Fibroblast of gingiva (primary cell): ENCODE data around the gene SAMM50.
"Not testable (repeated sequence)": the region's sequence is repeated elsewhere in the genome, so short reads cannot be mapped to it uniquely, and the experiment has no call there.

ENCODE experiments used
- DNase-seq: peaks from one replicate; pipeline ENCODE4 v3.0.0-alpha.2; 2011; ENCODE audit warnings: low read depth

The SAMM50 gene

DNA sequence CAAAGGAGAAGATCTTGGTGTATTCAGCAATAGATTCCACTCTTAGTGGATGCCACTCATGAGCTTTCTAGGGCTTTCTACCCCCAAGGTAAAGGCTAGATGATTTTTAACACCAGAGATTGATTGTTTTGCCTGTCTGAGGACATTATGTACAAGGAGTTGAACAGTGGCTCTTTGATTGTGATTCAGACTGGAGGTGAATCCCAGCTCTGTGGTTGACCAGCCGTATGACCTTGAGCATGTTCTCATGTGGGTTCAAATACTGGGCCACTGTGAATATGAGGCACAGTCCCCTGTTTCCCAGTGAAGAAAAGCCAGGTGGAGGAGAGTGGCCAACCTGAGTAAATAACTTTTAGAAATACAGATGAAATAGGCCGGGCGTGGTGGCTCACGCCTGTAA is 44.9 kb downstream of the SAMM50 start:
- no peak for DNase-seq

DNA sequence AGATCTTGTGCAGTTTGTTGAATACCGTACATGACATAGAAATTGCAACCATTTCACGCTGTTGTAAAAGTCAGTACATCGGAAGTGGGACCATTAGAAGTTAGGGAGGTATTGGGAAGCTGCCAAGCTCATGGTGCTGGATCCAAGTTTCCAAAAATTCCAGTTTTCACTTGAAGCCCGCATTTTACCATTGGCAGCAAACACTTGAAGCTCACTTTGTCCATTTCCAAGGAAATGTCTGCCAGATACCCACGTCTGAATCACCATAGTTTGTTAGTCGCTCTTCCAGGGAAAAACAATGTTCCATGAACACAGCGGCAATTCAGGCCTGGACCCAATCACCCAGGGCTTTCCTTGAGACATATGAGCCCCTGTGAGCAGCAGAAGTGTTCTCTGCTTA is 46.3 kb downstream of the SAMM50 start:
- DNase-seq: no peak

DNA sequence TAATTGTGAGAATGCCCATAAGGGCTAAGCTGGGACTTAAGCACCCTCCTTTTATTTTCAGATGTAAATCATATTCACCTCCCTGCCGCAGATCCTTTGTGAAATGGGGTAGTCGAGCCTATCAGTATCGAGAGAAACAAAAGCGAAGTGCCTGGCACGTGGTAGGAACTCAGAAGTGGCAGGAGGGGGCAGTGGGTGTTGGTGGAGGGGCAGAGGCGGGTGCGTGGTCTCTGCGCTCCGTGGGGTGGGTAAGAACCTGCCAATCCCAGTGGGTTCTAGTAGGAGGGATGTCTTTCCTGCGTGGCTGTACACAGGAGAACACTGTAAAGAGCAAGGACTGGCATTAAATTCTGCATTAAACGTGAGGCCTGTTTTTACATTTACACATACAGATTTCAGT is 47.1 kb downstream of the SAMM50 start:
- DNase-seq: no peak

DNA sequence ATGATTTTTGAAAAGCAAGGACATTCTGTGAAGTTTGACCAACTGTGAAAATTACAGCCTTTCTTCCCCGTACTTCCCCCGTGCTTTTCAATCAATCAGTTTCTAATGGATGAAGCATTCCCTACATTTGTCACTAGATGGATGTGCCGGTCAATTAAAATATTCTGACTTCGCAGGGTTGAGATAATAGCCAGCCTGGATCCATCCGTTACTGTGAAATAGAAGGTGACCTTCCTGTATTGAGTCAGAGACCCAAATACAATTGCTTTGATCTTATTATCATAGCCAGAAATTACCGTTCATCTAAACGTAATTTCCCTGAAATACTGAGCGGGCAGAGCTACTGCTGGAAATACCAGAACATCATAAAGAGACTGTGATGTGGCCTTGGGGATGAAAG is 47.8 kb downstream of the SAMM50 start:
- DNase-seq: no peak

DNA sequence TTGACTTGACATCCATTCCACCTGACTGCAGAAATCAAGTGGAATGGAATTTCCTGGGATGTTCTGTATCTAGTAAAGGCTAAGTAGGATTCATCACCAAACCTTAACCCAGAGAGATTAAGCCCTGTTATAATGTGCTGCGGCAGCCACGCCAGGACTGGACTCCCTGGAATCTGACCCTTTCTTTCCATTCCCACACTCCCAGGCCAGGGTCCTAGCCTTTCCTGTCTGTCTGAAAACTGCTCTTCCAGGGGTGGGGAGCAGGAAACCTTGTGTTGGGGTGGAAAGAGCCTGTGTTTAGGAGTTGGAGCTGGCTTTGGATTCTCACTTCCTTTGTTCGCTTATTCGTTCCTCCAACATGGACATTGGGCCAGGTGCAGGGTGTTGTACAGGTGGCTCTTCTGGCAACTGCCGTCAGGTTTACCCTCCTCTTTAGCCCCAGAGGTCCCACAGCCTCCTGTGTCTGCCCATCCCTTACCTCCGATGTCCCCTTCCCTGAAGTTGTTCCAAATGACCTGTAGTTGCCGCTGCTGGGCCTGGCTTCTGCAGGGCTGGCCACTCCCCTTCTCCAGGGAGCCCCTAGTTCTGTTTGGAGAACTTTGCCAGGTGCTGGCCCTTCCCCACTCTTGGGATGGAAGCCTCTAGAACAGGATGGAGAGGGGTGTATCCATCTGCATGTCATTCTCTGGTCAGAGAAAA is 48.3 kb downstream of the SAMM50 start:
- no peak for DNase-seq

DNA sequence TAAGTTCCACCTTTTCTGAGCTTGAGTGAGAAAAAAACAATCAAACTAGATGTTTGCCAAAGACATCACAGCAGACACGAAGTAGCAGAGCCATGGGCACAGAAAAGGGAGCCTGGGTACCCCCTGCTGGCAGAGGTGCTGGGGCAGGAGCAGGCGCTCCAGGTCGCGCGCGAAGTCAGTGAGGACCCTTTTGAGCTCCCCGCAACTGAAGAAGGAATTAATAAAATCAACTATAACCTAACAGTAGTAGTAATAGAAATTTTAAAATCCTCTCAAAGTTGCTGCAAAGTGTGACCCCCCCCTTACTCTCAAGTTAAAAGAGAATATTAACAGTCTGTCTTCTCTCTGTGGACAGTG is 48.8 kb downstream of the SAMM50 start:
- no peak for DNase-seq

DNA sequence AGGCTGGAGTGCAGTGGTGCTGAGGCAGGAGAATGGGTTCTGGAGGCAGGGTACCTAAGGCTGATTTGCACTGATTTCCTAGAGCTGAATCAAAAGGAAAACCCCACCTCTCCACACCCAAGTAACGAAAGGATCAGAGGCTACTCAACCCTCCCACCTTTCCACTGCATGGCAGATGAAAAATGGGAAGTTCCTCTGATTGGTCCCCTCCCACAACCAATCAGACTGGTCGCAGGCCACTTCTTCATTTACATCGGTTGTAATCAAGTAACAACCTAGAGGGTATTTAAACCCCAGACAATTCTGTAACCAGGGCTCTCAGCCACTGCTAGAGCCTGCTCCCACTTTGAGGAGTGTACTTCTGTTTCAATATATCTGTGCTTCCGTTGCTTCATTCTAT is 50.3 kb downstream of the SAMM50 start:
- no peak for DNase-seq

DNA sequence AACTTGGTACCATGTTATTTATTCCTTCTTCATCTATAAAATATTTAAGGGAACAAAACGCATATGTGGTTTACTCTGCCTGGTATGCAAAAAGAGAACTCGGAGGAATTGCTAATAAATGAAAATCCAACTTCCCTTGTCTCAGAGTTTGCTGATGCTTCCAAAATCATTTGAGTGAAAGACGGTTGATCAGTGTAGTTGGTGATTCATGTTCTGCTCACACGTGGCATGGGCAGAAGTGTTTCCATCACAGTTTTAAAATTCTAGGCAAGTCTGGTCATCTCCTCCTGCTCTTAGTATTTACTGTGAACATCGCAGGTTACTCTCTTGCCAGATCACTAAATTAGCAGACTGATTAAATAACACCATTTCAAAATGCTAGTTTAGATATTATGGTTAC is 56.9 kb downstream of the SAMM50 start:
- no peak for DNase-seq

DNA sequence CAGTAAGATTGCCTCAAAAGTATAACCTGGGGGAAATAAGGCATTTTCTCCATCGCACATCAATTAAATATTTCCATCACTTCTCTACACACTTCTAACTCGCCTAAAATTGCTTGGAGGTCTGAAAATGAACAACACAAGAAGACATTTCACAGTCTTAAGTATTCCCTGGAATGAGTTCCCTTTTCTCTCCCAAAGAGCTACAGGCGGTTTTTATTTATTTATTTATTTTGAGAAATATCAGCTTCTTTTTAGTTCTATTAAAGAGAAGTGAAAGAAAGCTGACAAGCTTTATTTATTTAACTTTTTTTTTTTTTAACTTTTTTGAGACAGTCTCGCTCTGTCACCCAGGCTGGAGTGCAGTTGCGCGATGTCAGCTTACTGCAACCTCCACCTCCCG is 57.3 kb downstream of the SAMM50 start:
- DNase-seq: no peak

DNA sequence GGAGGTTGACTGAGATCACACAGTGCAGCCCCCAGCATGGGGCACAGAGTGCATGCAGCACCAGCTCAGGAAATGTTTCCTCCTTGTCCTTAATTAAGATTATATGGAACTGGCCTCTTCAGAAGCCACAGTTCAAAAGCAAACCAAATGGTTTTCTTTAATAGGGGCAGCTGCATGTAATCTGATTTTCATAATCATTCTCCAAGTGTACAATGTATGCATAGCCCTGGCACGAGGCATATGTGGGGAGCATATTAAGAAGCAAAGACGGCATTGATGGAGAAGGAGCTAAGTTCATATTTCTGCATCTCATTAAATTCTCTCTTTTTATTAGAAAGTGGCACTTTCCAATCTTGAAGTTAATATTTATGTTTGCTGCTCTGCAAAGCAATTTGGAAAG is 59.0 kb downstream of the SAMM50 start:
- no peak for DNase-seq

DNA sequence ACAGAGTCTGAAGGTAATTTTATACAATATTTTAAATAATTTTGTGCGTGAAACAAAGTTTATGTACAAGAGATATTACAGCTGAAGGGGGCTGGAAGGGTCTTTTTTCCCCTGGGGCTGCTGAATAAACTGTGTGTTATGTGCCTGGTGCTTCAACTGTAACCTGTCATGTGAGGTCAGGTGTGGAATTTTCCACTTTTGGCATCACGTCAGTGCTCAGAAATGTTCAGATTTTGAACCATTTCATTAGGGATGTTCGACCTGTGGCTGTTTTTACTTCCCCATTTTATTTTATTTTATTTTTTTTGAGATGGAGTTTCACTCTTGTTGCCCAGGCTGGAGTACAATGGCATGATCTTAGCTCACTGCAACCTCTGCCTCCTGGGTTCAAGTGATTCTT is 61.3 kb downstream of the SAMM50 start:
- not testable (repeated sequence) for DNase-seq

DNA sequence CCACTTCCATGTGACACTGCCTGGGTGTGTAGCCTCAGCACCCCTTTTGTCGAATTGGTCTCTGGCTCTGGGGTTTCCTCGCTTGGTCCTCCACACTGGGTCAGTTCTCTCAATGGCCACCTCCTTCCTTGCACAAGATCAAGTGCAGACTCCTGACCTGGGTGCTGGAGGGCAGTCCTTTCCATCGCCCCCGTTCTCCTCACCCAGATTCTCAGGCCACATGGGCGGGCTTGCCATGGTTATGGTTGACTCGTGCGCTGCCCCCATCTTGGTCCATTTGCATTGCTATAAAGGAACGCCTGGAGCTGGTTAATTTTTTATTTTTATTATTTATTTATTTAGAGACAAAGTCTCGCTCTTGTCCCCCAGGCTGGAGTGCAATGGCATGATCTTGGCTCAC is 63.4 kb downstream of the SAMM50 start:
- DNase-seq: no peak

DNA sequence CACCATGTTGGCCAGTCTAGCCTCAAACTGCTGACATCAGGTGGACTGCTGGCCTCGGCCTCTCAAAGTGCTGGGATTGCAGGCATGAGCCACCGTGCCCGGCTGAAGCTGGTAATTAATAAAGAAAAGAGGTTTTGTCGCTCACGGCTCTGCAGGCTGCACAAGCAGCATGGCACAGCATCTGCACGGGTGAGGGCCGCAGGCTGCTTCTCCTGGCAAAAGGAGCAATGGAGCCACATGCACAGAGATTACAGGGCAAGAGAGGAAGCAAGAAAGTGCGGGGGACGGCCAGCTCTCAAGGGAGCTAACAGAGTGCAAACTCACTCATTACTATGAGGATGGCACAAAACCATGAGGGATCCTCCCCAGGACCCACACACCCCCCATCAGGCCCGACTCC is 64.2 kb downstream of the SAMM50 start:
- DNase-seq: no peak

DNA sequence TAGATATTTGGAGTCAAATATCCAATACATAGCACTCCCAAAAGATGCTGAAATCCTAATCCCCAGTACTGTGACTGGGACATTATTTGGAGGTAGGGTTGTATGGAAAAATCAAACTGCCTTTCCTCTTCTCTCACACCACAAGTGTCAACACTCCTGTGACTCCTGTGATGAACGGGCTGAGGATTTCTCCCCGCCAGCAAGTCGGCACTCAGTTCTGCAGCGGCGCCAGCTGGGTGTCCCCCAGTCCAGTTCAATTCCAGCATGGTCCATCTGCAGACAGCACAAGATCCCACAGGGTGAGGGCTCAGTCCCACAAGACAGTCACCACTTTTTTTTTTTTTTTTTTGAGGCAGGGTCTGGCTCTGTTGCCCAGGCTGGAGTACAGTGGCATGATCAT is 64.6 kb downstream of the SAMM50 start:
- no peak for DNase-seq

DNA sequence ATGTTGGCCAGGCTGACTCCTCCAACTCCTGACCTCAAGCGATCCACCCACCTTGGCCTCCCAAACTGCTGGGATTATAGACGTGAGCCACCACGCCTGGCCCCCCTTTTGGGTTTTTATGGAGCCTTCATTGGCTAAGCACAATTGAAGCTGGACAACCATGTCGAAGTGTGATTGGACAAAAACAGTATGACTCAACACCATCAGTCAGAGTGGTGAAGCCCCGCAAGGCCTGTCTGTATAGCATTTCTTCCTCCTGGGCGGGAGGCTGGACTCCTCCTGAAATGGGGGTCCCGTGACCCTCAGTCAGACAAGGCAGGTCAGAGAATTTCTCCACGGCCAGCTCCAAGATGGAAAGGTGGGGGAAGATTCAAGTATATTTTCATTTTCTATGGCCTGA is 65.7 kb downstream of the SAMM50 start:
- DNase-seq: no peak

DNA sequence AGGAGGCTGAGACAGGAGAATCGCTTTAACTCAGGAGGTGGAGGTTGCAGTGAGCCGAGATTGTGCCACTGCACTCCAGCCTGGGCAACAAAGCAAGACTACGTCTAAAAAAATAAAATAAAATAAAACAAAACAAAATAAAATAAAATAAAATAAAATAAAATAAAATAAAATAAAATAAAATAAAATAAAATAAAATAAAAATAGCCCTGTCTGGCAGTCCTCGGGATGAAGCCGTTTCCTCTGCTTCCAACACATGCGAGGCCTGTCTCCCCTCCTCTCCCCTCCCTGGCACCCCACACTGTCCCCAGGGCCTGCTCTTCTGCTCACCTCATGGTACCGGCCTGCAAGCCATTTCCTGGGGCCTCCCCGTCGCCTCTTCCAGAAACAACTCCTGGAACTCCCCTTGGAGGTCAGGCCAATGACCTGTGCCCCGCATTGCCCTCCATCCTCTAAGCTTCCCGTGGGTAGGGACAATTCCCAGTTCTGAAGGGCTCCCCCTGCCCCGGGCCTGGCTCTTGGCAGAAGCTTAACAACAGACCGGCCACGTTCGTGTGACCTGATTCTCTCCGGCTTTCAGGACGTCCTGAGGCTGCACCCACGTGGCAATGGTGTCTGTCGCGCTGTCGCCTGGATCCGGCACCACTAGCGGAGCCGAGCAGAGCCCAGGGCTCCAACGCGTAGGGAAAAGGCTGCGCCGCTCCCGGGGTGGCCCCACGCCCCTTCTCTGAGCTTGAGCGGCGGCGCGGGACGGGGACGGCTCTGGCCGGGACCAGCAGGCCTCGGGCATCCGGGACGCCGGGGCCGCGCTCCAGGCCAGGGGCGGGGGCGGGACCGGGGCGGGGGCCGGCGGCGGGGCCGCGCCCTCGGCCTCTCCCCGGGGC is 68.4 kb downstream of the SAMM50 start:
- DNase-seq: peak; percentile 26

DNA sequence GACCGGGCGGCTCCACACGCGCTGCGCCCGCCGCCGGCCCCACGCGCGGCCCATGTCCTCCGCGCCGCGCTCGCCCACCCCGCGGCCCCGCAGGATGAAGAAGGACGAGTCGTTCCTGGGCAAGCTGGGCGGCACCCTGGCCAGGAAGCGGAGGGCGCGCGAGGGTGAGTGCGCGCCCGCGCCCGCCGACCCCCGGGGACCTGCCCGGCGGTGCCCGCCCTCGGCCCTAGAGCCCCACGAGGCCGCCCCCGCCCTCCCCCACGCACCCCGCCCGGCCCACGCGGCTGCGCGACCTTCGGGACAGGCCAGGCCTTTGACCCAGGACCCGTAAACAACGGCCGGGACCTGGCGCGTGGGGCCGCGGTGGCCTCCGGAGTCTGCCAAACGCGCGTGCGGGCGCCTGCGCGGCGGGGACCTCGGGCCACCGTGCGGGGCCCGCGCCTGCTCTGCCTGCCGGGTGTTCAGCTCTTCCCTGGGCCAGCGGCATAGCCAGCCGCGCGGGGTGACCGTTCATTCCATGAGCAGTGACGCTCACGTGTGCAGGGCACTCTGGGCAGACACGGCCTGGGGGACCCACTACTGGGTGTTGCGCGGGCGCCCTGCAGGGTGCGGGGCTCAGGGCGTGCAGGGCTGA is 69.2 kb downstream of the SAMM50 start, which contains the start of gene PARVB:
TSS of gene PARVB (plus strand) at position 15 of the 634 bp plus-strand sequence. CDS start at position 53, 38 bp downstream.
- peak; percentile 15 for DNase-seq

DNA sequence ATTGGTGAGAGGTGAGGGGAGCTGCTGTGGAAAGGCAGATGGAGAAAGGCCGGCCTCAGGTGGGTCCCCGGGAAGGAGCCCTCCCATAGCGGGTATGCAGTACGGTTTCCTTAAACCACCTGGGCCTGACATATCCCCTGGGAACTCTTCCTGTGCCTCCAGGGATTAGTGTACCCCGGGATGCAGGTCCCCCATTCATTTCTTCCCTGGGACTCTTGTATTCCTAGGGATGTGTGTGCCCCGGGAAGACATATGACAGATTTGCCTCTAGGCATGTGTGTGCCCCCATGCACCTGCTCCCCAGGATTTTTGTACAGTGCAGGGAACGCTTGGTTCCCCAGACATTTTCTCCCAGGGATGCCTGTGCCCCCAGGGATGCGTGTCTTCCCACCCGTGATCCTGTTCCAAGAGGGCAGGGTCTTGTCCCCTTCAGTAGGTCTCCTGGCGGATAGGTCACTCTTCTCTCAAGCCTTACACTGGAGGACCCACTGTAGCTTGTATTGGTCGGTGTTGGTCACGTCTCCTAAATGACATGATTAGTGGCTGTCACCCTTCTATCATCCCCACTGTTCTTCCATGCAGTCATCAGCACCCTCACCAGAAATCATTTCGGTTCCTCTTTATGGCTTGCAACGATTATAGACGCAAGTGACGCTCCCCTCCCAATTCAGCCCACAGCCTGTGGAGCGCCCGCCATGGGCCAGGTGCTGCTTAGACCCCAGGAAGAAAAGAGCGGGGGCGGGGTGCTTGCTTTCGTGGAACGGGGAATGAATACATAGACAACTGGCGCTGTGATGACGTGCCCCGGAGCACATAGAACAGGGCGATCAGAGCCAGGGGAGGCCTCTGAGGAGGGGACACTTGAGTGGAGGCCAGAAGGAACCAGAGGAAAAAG is 70.2 kb downstream of the SAMM50 start:
- no peak for DNase-seq

DNA sequence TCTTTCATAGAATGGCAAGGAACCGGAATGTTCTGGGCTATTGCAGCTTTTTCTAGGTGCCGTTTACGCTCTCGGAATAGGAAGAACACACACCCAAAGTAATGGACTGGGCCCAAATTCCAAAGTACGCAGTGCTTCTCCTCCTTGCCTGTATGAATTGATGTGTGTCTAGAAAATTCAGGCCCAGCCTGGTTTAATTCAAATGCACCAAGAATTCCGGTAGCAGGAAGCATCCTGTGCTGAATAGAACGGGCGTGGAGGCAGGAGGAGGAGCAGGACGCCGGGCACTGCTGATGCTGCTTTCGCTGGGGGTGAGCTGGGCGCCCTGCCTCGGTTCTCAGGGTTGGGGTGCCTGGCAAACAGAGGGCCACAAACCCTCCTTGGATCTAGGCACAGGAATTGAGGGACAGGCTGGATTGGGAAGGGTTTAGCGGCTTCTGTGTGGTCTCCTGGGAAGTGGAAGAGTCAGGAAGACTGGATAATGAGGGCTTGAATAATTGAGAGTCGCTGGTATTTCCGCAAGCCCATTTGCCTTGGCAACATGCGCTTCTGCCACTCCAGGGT is 70.9 kb downstream of the SAMM50 start:
- DNase-seq: no peak

DNA sequence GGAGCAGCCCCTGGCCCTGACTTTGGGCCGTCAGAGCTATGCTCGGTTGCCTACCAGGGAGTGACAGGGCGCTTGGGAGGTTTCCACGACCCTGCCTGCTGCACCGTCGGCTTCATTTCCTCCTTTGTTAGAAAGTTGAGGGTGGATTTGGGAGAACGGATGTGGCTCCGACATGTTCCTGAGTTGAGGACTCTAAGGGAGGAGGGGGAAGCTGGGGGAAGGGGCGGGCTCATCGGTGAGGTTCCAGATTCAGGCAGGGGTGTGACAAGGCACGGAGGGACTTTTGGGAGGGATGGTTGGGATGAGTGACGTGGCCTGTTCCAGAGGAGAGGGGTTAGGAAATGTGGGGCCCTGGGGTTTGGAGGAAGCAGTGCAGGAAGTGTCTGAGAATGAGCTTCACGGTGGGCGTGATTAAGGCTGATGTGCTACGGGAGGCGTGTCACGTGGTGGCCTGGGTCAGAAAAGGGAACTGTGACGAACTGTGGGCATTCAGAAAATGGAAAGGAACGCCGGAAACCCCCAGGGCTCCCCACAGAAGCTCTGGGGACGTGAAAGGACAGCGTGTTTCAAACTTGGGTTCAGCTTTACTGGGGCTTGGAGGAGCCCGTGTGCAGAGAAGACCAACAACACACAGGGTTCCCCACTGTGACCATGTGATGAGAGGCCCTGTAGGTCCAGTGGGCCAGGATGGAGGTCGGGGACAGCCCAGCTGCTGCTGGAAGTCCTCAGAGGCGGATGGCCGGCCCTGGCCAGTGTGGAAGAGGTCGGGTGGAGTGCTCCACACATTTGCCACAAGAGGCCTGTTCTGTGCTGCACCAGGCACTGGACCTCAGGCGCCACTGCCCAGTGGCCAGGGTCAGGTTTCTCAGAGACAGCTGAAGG is 71.6 kb downstream of the SAMM50 start:
- DNase-seq: no peak

DNA sequence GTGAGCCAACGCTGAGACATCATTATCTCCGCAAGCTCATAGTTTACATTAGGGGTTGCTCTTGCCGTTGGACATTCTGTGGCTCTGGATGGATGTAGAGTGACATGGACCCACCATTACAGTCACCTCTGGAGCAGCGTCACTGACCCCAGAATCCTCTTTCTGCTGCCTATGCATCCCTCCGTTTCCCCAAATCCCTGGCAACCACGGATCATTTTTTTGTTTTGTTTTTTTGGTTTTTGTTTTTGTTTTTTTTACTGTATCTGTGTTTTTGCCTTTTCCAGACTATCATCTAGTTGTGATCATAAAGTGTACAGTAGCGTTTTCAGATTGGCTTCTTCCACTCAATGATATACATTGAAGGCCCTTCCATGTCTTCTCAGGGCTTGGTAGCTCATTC is 72.8 kb downstream of the SAMM50 start:
- DNase-seq: no peak
